ENCODE measurements around the gene ILKAP. TPM values are rescaled to one million over a fixed set of nuclear protein-coding genes. Genes with fewer than 3 reads are reported as not detected.

ILKAP gene
- total and polyA plus RNA-seq, 2 of the 4 experiments (the other 2 are of a cell fraction) = 13.3 to 44.2 TPM

- no peak within 1 kb of the TSS for H3K18ac ChIP-seq (ENCODE audit: low read depth, low read length)
- intact Hi-C loops (cut with micrococcal nuclease) = loop anchor here (1.0 kb wide), 1 partner anchor 71 kb away; no protein-coding TSS in a partner anchor
- H3K23ac ChIP-seq (ENCODE audit: low read depth, low read length) = peak within 1 kb of the TSS; percentile 37; the same call in 1 of the 2 replicates
- H2BK15ac ChIP-seq (ENCODE audit: low read depth, low read length) = no peak within 1 kb of the TSS
- in situ Hi-C loops (cut with MboI; ENCODE audit: low sequenced_read_pairs) = no loop called here
- CTCF ChIA-PET = no interaction called here
- H4K91ac ChIP-seq (ENCODE audit: insufficient read depth, low read depth, low read length) = no peak within 1 kb of the TSS
- peak within 1 kb of the TSS; percentile 60 for H3K4me3 ChIP-seq (ENCODE audit: insufficient read depth, low read depth, low read length)
- POLR2A ChIA-PET (ENCODE audit: unreplicated experiment) = no interaction called here
- no TSS peak for BruUV-seq (replicated peaks)
- WGBS, 2 experiments (ENCODE audit: extremely low coverage in 2 of 2, insufficient read length in 1 of 2) = 1% methylated on average over 35 of the region's 105 CpGs; no CpG with 5 or more reads in 1 of the 2 experiments
- no peak within 1 kb of the TSS for H2BK5ac ChIP-seq (ENCODE audit: low read depth, low read length, poor library complexity, severe bottlenecking)
- H4K20me1 ChIP-seq (ENCODE audit: insufficient read depth, low read length) = no peaks in the 10 kb centered on the region
- H3K27me3 ChIP-seq (ENCODE audit: control insufficient read depth, insufficient read depth, low read length) = peaks cover 17% of the 10 kb centered on the region
- H3K56ac ChIP-seq (ENCODE audit: extremely low read depth, insufficient read depth, low read length) = no peak within 1 kb of the TSS
- H3K79me1 ChIP-seq (ENCODE audit: low read depth in 1 of 2, low read length in 2 of 2) = peaks cover 0 to 2% of the 10 kb centered on the region in 2 experiments; a peak in 1 of 4 replicates
- ATAC-seq (ENCODE audit: low read depth) (peak; percentile 97), DNase-seq (peak; percentile 82)
- dilution Hi-C loops (cut with HindIII; ENCODE audit: low sequenced_read_pairs, unreplicated experiment) = no loop called here
- H3K27ac ChIP-seq (ENCODE audit: insufficient read depth, low read length) = no peak within 1 kb of the TSS; the same call in 1 of the 2 replicates
- peaks cover under 1% of the 10 kb centered on the region; the same call in 1 of the 2 replicates for H3K36me3 ChIP-seq (ENCODE audit: control insufficient read depth, insufficient read depth, low read length)
- H2BK120ac ChIP-seq (ENCODE audit: low read depth, low read length) = no peak within 1 kb of the TSS
- H2AK9ac ChIP-seq (replicated peaks; ENCODE audit: low read depth, low read length, poor library complexity) = peak within 1 kb of the TSS; percentile 60
- H3K4ac ChIP-seq (ENCODE audit: low read depth, low read length) = no peak within 1 kb of the TSS
- H3K9me1 ChIP-seq (ENCODE audit: insufficient read depth, low read length) = no peaks in the 10 kb centered on the region
- H3K9ac ChIP-seq (ENCODE audit: low read depth, low read length) = no peak within 1 kb of the TSS
- peak within 1 kb of the TSS; percentile 73 for H3K4me2 ChIP-seq (ENCODE audit: low read depth, low read length)
- TF ChIP-seq CTCF (conservative IDR thresholded peaks at IDR 0.05; ENCODE audit: low read depth, low read length) = peak; percentile 14; the same call in 1 of the 2 replicates
- TF ChIP-seq POLR2A (IDR thresholded peaks at IDR 0.05; ENCODE audit: low read depth, low read length) = peak; percentile 95
- TF ChIP-seq BHLHE40 (IDR thresholded peaks at IDR 0.05; ENCODE audit: low read depth, low read length) = no peak
- TF ChIP-seq USF2 (IDR thresholded peaks at IDR 0.05; ENCODE audit: low read depth, low read length) = peak; percentile 72
- H4K8ac ChIP-seq (ENCODE audit: low read depth in 2 of 2, low read length in 2 of 2) = no peak within 1 kb of the TSS
- no peak within 1 kb of the TSS for H4K5ac ChIP-seq (ENCODE audit: low read depth, low read length)
- H3K14ac ChIP-seq (replicated peaks; ENCODE audit: low read depth, low read length) = no peak within 1 kb of the TSS
- H2AK5ac ChIP-seq (ENCODE audit: low read depth, low read length) = no peak within 1 kb of the TSS
- H2AFZ ChIP-seq (replicated peaks; ENCODE audit: low read length, poor library complexity) = peak within 1 kb of the TSS; percentile 93
- H3K4me1 ChIP-seq (ENCODE audit: control insufficient read depth, insufficient read depth, low read length) = peaks cover 2% of the 10 kb centered on the region; the same call in 1 of the 2 replicates
- no peak within 1 kb of the TSS for H2BK20ac ChIP-seq (ENCODE audit: low read depth, low read length)
- H3K9me3 ChIP-seq (ENCODE audit: control insufficient read depth, insufficient read depth, low read length) = 0 out of 2 replicates have a peak, but pooled peaks cover 2% of the 10 kb centered on the region
Observed at GRCh38 chr2:238239863-238240756, 36.6 kb upstream of the ILKAP start, which contains the start of gene HES6. Gene HES6, minus strand, starts transcription at chr2:238240038. Its CDS starts 133 bp downstream, at chr2:238239905.
